ENCODE results near the gene SULF2. TPM values are rescaled to one million over a fixed set of nuclear protein-coding genes. Genes with fewer than 3 reads are reported as not detected.

SULF2 gene
- total RNA-seq, 1 donor from 2014 or later: 0.20 TPM

DNA sequence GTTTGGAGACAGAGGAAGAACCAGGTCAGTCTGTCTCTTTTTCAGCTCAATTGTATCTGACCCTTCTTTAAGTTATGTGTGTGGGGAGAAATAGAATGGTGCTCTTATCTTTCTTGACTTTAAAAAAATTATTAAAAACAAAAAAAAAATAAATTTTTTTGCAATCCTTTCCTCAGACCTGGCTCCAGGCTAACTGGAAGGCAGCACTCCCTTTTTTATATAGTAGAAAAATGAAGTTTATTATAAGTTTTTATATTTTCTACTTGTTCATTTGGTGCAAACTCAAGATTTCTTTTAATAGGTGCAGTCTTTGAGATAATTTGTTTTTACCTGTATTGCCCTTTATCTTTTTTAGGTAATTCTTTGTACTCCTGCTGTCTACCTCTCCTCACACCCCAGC, 129.6 kb downstream of the SULF2 start:
- intact Hi-C loops (cut with micrococcal nuclease): no loop called here
- POLR2A ChIA-PET: interaction anchor here (0.6 kb wide), 1 partner anchor 1178 kb away, joined by 3 read pairs; no protein-coding TSS in a partner anchor
- Mint-ChIP-seq H3K36me3 (ENCODE audit: low read depth) (peaks cover 90% of the 10 kb centered on the region), H3K9me3 (no peaks in the 10 kb centered on the region), H3K4me1 (peaks cover 2% of the 10 kb centered on the region), H3K27me3 (no peaks in the 10 kb centered on the region), H3K27ac (no peak overlapping the region), H3K4me3 (no peak overlapping the region)
- TF ChIP-seq, protein P1, sequence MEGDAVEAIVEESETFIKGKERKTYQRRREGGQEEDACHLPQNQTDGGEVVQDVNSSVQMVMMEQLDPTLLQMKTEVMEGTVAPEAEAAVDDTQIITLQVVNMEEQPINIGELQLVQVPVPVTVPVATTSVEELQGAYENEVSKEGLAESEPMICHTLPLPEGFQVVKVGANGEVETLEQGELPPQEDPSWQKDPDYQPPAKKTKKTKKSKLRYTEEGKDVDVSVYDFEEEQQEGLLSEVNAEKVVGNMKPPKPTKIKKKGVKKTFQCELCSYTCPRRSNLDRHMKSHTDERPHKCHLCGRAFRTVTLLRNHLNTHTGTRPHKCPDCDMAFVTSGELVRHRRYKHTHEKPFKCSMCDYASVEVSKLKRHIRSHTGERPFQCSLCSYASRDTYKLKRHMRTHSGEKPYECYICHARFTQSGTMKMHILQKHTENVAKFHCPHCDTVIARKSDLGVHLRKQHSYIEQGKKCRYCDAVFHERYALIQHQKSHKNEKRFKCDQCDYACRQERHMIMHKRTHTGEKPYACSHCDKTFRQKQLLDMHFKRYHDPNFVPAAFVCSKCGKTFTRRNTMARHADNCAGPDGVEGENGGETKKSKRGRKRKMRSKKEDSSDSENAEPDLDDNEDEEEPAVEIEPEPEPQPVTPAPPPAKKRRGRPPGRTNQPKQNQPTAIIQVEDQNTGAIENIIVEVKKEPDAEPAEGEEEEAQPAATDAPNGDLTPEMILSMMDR (IDR thresholded peaks at IDR 0.05): no peak
- DNase-seq: no peak
- ATAC-seq (ENCODE audit: low read depth): no peak
- CTCF ChIA-PET: no interaction called here

DNA sequence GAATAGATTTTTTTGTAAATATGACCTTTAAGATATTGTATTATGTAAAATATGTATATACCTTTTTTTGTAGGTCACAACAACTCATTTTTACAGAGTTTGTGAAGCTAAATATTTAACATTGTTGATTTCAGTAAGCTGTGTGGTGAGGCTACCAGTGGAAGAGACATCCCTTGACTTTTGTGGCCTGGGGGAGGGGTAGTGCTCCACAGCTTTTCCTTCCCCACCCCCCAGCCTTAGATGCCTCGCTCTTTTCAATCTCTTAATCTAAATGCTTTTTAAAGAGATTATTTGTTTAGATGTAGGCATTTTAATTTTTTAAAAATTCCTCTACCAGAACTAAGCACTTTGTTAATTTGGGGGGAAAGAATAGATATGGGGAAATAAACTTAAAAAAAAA, 130.9 kb downstream of the SULF2 start:
- Mint-ChIP-seq H3K36me3 (ENCODE audit: low read depth) (peaks cover 90% of the 10 kb centered on the region), H3K27me3 (no peaks in the 10 kb centered on the region), H3K4me3 (no peak overlapping the region), H3K9me3 (no peaks in the 10 kb centered on the region), H3K27ac (no peak overlapping the region), H3K4me1 (peaks cover 2% of the 10 kb centered on the region)
- intact Hi-C loops (cut with micrococcal nuclease): no loop called here
- ATAC-seq (ENCODE audit: low read depth) (no peak), DNase-seq (no peak)
- ChIA-PET POLR2A (no interaction called here), CTCF (no interaction called here)
- TF ChIP-seq, protein P1 (IDR thresholded peaks at IDR 0.05): no peak

DNA sequence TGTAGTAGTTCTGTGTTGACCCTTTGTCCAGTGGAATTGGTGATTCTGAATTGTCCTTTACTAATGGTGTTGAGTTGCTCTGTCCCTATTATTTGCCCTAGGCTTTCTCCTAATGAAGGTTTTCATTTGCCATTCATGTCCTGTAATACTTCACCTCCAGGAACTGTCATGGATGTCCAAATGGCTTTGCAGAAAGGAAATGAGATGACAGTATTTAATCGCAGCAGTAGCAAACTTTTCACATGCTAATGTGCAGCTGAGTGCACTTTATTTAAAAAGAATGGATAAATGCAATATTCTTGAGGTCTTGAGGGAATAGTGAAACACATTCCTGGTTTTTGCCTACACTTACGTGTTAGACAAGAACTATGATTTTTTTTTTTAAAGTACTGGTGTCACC, 131.4 kb downstream of the SULF2 start:
- peaks cover 2% of the 10 kb centered on the region for H3K4me1 Mint-ChIP-seq
- ChIA-PET CTCF (interaction anchor here (1.3 kb wide), 1 partner anchor 11 kb away, joined by 4 read pairs; no protein-coding TSS in a partner anchor), POLR2A (no interaction called here)
- no peaks in the 10 kb centered on the region for H3K27me3 Mint-ChIP-seq
- TF ChIP-seq, protein P1 (IDR thresholded peaks at IDR 0.05): no peak
- no peaks in the 10 kb centered on the region for H3K9me3 Mint-ChIP-seq
- intact Hi-C loops (cut with micrococcal nuclease): no loop called here
- H3K27ac Mint-ChIP-seq: no peak overlapping the region
- H3K36me3 Mint-ChIP-seq (ENCODE audit: low read depth): peaks cover 89% of the 10 kb centered on the region
- no peak overlapping the region for H3K4me3 Mint-ChIP-seq
- DNase-seq (no peak), ATAC-seq (ENCODE audit: low read depth) (no peak)

DNA sequence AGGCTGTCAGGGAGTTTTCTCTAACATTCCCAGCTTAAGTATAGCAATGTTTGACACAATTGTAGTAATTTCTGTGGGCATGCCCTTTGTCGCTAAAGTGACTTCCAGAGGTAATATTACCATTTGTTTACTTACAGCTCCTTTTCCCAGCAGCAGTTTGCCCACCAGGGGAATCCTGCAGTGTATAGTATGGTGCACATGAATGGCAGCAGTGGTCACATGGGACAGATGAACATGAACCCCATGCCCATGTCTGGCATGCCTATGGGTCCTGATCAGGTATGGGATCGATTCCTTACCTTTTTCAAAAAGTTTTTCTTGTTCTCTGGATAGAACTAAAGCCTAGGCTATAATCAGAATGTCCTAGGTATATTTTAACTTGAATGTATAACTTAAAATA, 132.5 kb downstream of the SULF2 start:
- TF ChIP-seq, protein P1 (IDR thresholded peaks at IDR 0.05): no peak
- CTCF ChIA-PET: interaction anchor here (1.3 kb wide), 1 partner anchor 12 kb away, joined by 4 read pairs; no protein-coding TSS in a partner anchor
- DNase-seq: no peak
- no peak overlapping the region for H3K27ac Mint-ChIP-seq
- H3K36me3 Mint-ChIP-seq (ENCODE audit: low read depth): peaks cover 90% of the 10 kb centered on the region
- no peaks in the 10 kb centered on the region for H3K9me3 Mint-ChIP-seq
- no peak overlapping the region for H3K4me3 Mint-ChIP-seq
- peaks cover 2% of the 10 kb centered on the region for H3K4me1 Mint-ChIP-seq
- ATAC-seq (ENCODE audit: low read depth): no peak
- H3K27me3 Mint-ChIP-seq: no peaks in the 10 kb centered on the region
- intact Hi-C loops (cut with micrococcal nuclease): no loop called here
- POLR2A ChIA-PET: interaction anchor here (0.7 kb wide), 1 partner anchor 35 kb away, joined by 9 read pairs; no protein-coding TSS in a partner anchor

DNA sequence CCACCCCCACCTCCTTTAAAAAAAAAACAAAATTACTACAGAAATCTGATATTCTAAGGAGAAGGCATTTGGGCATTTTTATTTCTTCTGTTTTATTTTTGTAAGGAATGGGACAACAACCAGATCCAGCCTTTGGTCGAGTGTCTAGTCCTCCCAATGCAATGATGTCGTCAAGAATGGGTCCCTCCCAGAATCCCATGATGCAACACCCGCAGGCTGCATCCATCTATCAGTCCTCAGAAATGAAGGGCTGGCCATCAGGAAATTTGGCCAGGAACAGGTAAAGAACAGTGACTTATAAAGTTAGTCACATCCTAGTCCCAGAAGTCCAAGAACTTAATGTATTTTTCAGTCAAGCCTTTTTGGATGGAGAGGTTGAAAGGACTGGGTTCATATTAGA, 133.0 kb downstream of the SULF2 start:
- Mint-ChIP-seq H3K27me3 (no peaks in the 10 kb centered on the region), H3K27ac (no peak overlapping the region), H3K36me3 (ENCODE audit: low read depth) (peaks cover 90% of the 10 kb centered on the region), H3K4me1 (peaks cover 2% of the 10 kb centered on the region), H3K9me3 (no peaks in the 10 kb centered on the region), H3K4me3 (no peak overlapping the region)
- no peak for DNase-seq
- CTCF ChIA-PET: no interaction called here
- POLR2A ChIA-PET: no interaction called here
- no peak for ATAC-seq (ENCODE audit: low read depth)
- intact Hi-C loops (cut with micrococcal nuclease): no loop called here
- TF ChIP-seq, protein P1 (IDR thresholded peaks at IDR 0.05): no peak
